OCI-LY3 (cell line): ENCODE measurements around the gene GPAT3.

Experiments used
- H2AFZ ChIP-seq: fragments of 200-600, 300-600 bp; shearing (Covaris generic); 2 replicates; pipeline ENCODE4 v1.6.0; 2014; ENCODE audit warnings: antibody characterized with exemption, low read depth, low read length
- H3K27ac ChIP-seq: fragments of 200-600, 300-600 bp; sonication (generic); 2 replicates; pipeline ENCODE4 v1.5.1; 2014; ENCODE audit warnings: mild to moderate bottlenecking, low read length, moderate library complexity, mixed read lengths
- H3K27me3 ChIP-seq: fragments of 200-600, 300-600 bp; sonication (generic); 2 replicates; pipeline ENCODE4 v1.6.1; 2014; ENCODE audit warnings: low read depth, low read length, mixed read lengths
- H3K36me3 ChIP-seq: fragments of 200-600, 300-600 bp; sonication (generic); replicated peaks from 2 replicates; pipeline ENCODE3; 2014; ENCODE audit warnings: low read depth, low read length, mixed read lengths
- H3K4me1 ChIP-seq: fragments of 300-600, 200-600 bp; sonication (generic); 2 replicates; pipeline ENCODE4 v1.6.1; 2014; ENCODE audit warnings: low read length, mixed read lengths
- H3K4me2 ChIP-seq: fragments of 200-600, 300-600 bp; sonication (generic); 2 replicates; pipeline ENCODE4 v1.6.1; 2014; ENCODE audit warnings: low read length, mixed read lengths
- H3K4me3 ChIP-seq: fragments of 300-600, 200-600 bp; sonication (generic); 2 replicates; pipeline ENCODE4 v1.5.1; 2014; ENCODE audit warnings: antibody characterized with exemption, mild to moderate bottlenecking, low read length, moderate library complexity
- H3K79me2 ChIP-seq: fragments of 300-600, 200-600 bp; shearing (Covaris generic); 2 replicates; pipeline ENCODE4 v1.6.1; 2014; ENCODE audit warnings: mild to moderate bottlenecking, low read length, mixed read lengths
- H3K9ac ChIP-seq: fragments of 300-600, 200-600 bp; shearing (Covaris generic); 2 replicates; pipeline ENCODE4 v1.6.0; 2014; ENCODE audit warnings: mild to moderate bottlenecking, low read length, moderate library complexity
- H3K9me3 ChIP-seq: fragments of 200-600, 300-600 bp; shearing (Covaris generic); 2 replicates; pipeline ENCODE4 v1.6.1; 2014; ENCODE audit warnings: low read length, mixed read lengths; ENCODE audit not compliant: insufficient read depth
- H4K20me1 ChIP-seq: fragments of 200-600, 300-600 bp; sonication (generic); 2 replicates; pipeline ENCODE4 v1.6.1; 2016; ENCODE audit warnings: low read length, mixed read lengths; ENCODE audit not compliant: insufficient read depth
- EZH2phosphoT487 ChIP-seq: fragments of 200-600 bp; shearing (Covaris generic); IDR thresholded peaks from 2 replicates; pipeline ENCODE4 v1.6.1; 2018; ENCODE audit warnings: antibody characterized with exemption, mixed run types, low read depth
- TF ChIP-seq, protein P1 (sequence below): fragments of 200-600, 300-600 bp; sonication (generic); IDR thresholded peaks from 2 replicates; pipeline ENCODE4 v1.5.1; 2014; ENCODE audit warnings: antibody characterized with exemption, low read length, low read depth

The GPAT3 gene

GRCh38 chr4:83625821-83626220 lies 89.9 kb downstream of the GPAT3 start:
- no peak overlapping the region for H3K4me2 ChIP-seq
- H2AFZ ChIP-seq: no peak overlapping the region
- peaks cover 12% of the 10 kb centered on the region; the same call in 1 of the 2 replicates for H3K9me3 ChIP-seq
- no peaks in the 10 kb centered on the region for H3K79me2 ChIP-seq
- H3K27me3 ChIP-seq: no peaks in the 10 kb centered on the region
- no peak overlapping the region for H3K27ac ChIP-seq
- TF ChIP-seq, protein P1, sequence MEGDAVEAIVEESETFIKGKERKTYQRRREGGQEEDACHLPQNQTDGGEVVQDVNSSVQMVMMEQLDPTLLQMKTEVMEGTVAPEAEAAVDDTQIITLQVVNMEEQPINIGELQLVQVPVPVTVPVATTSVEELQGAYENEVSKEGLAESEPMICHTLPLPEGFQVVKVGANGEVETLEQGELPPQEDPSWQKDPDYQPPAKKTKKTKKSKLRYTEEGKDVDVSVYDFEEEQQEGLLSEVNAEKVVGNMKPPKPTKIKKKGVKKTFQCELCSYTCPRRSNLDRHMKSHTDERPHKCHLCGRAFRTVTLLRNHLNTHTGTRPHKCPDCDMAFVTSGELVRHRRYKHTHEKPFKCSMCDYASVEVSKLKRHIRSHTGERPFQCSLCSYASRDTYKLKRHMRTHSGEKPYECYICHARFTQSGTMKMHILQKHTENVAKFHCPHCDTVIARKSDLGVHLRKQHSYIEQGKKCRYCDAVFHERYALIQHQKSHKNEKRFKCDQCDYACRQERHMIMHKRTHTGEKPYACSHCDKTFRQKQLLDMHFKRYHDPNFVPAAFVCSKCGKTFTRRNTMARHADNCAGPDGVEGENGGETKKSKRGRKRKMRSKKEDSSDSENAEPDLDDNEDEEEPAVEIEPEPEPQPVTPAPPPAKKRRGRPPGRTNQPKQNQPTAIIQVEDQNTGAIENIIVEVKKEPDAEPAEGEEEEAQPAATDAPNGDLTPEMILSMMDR: no peak
- TF ChIP-seq EZH2phosphoT487: no peak
- H3K4me1 ChIP-seq: no peaks in the 10 kb centered on the region
- no peaks in the 10 kb centered on the region for H4K20me1 ChIP-seq
- no peak overlapping the region for H3K4me3 ChIP-seq
- H3K9ac ChIP-seq: no peak overlapping the region
- no peaks in the 10 kb centered on the region for H3K36me3 ChIP-seq

- no peak overlapping the region for H3K4me3 ChIP-seq
- TF ChIP-seq, protein P1: no peak
- TF ChIP-seq EZH2phosphoT487: no peak
- H3K4me1 ChIP-seq: no peaks in the 10 kb centered on the region
- H3K27ac ChIP-seq: no peak overlapping the region
- H3K9ac ChIP-seq: no peak overlapping the region
- no peaks in the 10 kb centered on the region for H3K27me3 ChIP-seq
- H3K4me2 ChIP-seq: no peak overlapping the region
- no peak overlapping the region for H2AFZ ChIP-seq
- H3K36me3 ChIP-seq: no peaks in the 10 kb centered on the region
- no peaks in the 10 kb centered on the region for H3K79me2 ChIP-seq
- H3K9me3 ChIP-seq: peaks cover 8% of the 10 kb centered on the region; the same call in 1 of the 2 replicates
- no peaks in the 10 kb centered on the region for H4K20me1 ChIP-seq
These were observed 90.4 kb downstream of the GPAT3 start for GRCh38 chr4:83626245-83626836.

DNA sequence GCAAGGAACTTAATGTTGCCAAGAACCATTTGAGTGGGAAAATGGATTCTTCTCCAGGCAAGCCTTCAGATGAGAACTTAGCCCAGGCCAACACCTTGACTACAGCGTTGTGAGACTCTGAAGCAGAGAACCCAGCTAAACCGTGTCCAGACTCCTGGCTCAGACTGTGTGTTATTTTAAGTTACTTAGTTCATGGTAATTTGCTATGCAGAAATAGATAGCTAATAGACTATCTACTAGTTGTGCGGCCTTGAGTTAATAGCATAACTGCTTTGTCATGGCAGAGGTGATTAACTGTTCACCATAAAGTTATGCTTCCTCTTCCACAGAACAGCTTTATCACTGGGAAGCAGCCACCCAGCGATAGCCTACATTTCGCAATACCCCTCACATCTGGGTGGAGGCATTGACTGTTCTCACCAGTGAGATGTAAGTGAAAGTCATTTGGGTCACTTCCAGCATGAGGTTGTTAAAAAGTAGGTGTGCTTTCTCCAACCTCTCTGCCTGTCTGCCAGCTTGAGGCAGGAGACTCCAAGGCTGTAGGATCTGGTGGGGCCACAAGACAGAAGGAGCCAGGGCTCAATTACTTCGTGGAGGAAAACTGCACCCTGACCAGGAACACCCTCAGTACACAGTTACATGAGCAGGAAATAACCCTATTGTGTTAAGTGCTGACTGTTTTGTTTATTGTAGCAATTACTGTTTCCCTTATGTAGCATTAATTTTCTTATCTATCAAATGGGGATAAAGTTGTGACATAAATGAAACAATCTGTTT lies 94.2 kb downstream of the GPAT3 start:
- no peak overlapping the region for H3K4me2 ChIP-seq
- H3K9ac ChIP-seq: no peak overlapping the region
- TF ChIP-seq, protein P1: no peak
- no peak for TF ChIP-seq EZH2phosphoT487
- no peaks in the 10 kb centered on the region for H4K20me1 ChIP-seq
- no peaks in the 10 kb centered on the region for H3K36me3 ChIP-seq
- H3K27me3 ChIP-seq: no peaks in the 10 kb centered on the region
- H3K4me1 ChIP-seq: no peaks in the 10 kb centered on the region
- H3K4me3 ChIP-seq: no peak overlapping the region
- H3K9me3 ChIP-seq: no peaks in the 10 kb centered on the region
- H3K79me2 ChIP-seq: no peaks in the 10 kb centered on the region
- no peak overlapping the region for H2AFZ ChIP-seq
- no peak overlapping the region for H3K27ac ChIP-seq

- no peaks in the 10 kb centered on the region for H3K36me3 ChIP-seq
- no peaks in the 10 kb centered on the region for H3K4me1 ChIP-seq
- TF ChIP-seq EZH2phosphoT487: no peak
- TF ChIP-seq, protein P1: no peak
- H4K20me1 ChIP-seq: no peaks in the 10 kb centered on the region
- no peak overlapping the region for H3K4me3 ChIP-seq
- H3K9ac ChIP-seq: no peak overlapping the region
- no peak overlapping the region for H3K27ac ChIP-seq
- no peaks in the 10 kb centered on the region for H3K9me3 ChIP-seq
- no peak overlapping the region for H3K4me2 ChIP-seq
- no peak overlapping the region for H2AFZ ChIP-seq
- no peaks in the 10 kb centered on the region for H3K27me3 ChIP-seq
- no peaks in the 10 kb centered on the region for H3K79me2 ChIP-seq
These were observed 95.2 kb downstream of the GPAT3 start for GRCh38 chr4:83631066-83631465.
